Measurements from ENCODE around the gene NHS.

DNA sequence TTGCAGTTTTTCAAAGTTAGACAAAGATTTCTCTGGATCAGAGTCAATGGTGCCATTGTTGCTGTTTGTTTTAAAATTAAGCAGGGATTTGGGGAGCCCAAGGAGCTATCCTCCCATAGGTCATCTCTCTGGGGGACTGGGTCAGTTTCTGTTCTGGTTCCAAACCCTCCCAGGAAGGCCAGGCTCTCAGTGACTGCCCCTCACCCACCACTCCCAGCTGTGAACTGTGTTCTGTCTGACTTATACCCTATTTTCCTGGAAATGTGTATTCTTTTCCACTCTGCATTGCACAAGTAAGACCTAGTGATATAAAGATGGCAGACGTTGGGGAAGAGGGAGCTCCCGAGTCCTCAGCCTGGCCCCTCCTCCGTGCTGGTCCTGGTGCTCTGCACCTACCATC is 65.8 kb downstream of the NHS start:
- TF ChIP-seq EZH2 (IDR thresholded peaks at IDR 0.05; ENCODE audit: borderline replicate concordance, low read length) = no peak
- TF ChIP-seq, protein P1, sequence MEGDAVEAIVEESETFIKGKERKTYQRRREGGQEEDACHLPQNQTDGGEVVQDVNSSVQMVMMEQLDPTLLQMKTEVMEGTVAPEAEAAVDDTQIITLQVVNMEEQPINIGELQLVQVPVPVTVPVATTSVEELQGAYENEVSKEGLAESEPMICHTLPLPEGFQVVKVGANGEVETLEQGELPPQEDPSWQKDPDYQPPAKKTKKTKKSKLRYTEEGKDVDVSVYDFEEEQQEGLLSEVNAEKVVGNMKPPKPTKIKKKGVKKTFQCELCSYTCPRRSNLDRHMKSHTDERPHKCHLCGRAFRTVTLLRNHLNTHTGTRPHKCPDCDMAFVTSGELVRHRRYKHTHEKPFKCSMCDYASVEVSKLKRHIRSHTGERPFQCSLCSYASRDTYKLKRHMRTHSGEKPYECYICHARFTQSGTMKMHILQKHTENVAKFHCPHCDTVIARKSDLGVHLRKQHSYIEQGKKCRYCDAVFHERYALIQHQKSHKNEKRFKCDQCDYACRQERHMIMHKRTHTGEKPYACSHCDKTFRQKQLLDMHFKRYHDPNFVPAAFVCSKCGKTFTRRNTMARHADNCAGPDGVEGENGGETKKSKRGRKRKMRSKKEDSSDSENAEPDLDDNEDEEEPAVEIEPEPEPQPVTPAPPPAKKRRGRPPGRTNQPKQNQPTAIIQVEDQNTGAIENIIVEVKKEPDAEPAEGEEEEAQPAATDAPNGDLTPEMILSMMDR (IDR thresholded peaks at IDR 0.05; ENCODE audit: low read length) = no peak

Measured in OCI-LY1 (cell line).